22Rv1 (cell line): ENCODE data around the gene SETD1A.

Experiments used
- H3K27ac ChIP-seq: fragments of 450-650 bp; 2 replicates; pipeline ENCODE4 v1.5.1; 2017
- CTCF ChIP-seq: fragments of 450-650 bp; IDR thresholded peaks from 2 replicates; pipeline ENCODE4 v1.5.1; 2017; ENCODE audit warnings: mild to moderate bottlenecking
- ZFX ChIP-seq: fragments of 450-650 bp; IDR thresholded peaks from 2 replicates; pipeline ENCODE4 v1.6.1; 2017; ENCODE audit warnings: antibody characterized with exemption, borderline replicate concordance

The SETD1A gene

GRCh38 chr16:30921748-30922419 lies 35.7 kb upstream of the SETD1A start:
- peak overlapping the region; percentile 97 for H3K27ac ChIP-seq
- no peak for TF ChIP-seq ZFX
- TF ChIP-seq CTCF: peak; percentile 89

GRCh38 chr16:30922420-30922959 lies 35.1 kb upstream of the SETD1A start:
- TF ChIP-seq ZFX: no peak
- TF ChIP-seq CTCF: no peak
- H3K27ac ChIP-seq: peak overlapping the region; percentile 97

GRCh38 chr16:30922960-30923535 lies 34.5 kb upstream of the SETD1A start:
- no peak for TF ChIP-seq ZFX
- TF ChIP-seq CTCF: no peak
- H3K27ac ChIP-seq: peak overlapping the region; percentile 97

GRCh38 chr16:30923554-30924075 lies 33.9 kb upstream of the SETD1A start, which contains the start of gene FBXL19:
Gene FBXL19 (plus strand): TSS chr16:30923572. CDS start chr16:30925755, 2,183 bp downstream.
- H3K27ac ChIP-seq: peak within 1 kb of the TSS; percentile 97
- no peak for TF ChIP-seq CTCF
- no peak for TF ChIP-seq ZFX

GRCh38 chr16:30924076-30924912 lies 33.3 kb upstream of the SETD1A start:
- TF ChIP-seq CTCF (no peak), ZFX (no peak)
- H3K27ac ChIP-seq: peak overlapping the region; percentile 97

- H3K27ac ChIP-seq: peak overlapping the region; percentile 97; the same call in 1 of the 2 replicates
- TF ChIP-seq ZFX (no peak), CTCF (no peak)
These were observed 32.5 kb upstream of the SETD1A start for GRCh38 chr16:30924913-30925631.
